HepG2 (cell line): ENCODE measurements around the gene FNDC3B. TPM values are rescaled to one million over a fixed set of nuclear protein-coding genes. Genes with fewer than 3 reads are reported as not detected.

Source experiments
- ATAC-seq: fragments of 200-7000 bp; cut with Tn5 transposase; 3 replicates; pipeline ENCODE4 v1.9.1; 2020; ENCODE audit warnings: mild to moderate bottlenecking, moderate library complexity
- BruUV-seq: library from RNA; stranded (reverse); fragments of 400-500 nt; replicated peaks from 2 replicates; lab custom pipeline; 2021; lab: Mats Ljungman, UMichigan
- CTCF ChIA-PET: fragments of 300-600 bp; formaldehyde crosslinking; extraction: SDS; loops from one replicate; lab custom pipeline; 2021; ENCODE audit warnings: low total read pairs, inconsistent platforms, low intra/inter-chr PET ratio; lab: Yijun Ruan, JAX
- POLR2A ChIA-PET: fragments of 350-600 bp; sonication (Branson Sonifier 250); formaldehyde crosslinking; loops from one replicate; lab custom pipeline; 2020; ENCODE audit warnings: antibody characterized with exemption, inconsistent platforms; lab: Yijun Ruan, JAX
- DNase-seq: peaks from one replicate; pipeline ENCODE4 v3.0.0-alpha.2; 2015; ENCODE audit warnings: low spot score
- FAIRE-seq: peaks from 3 replicates; lab custom pipeline; 2011; peaks lifted over from hg19 to GRCh38; lab: Jason Lieb, UNC
- H2AFZ ChIP-seq: one replicate; pipeline ENCODE4 v1.6.1; 2011; ENCODE audit warnings: low read length, inconsistent platforms
- H3K27ac ChIP-seq: fragments of 300-600 bp; 3 replicates; pipeline ENCODE4 v1.8.0; 2011; ENCODE audit warnings: mixed run types, mild to moderate bottlenecking, mixed read lengths, low read length, inconsistent platforms; ENCODE audit not compliant: insufficient read depth; ENCODE audit errors: extremely low read length
- H3K27me3 ChIP-seq, 2 experiments: fragments of 200-600 bp in 1 of 2; 2 replicates in 1 of 2; 3 replicates in 1 of 2; pipeline versions ENCODE4 v1.6.0 to v1.8.0; 2011; ENCODE audit warnings: low read length in 2 of 2, mild to moderate bottlenecking in 2 of 2, moderate library complexity in 2 of 2, inconsistent platforms in 1 of 2; ENCODE audit not compliant: insufficient read depth in 2 of 2, control insufficient read depth in 1 of 2
- H3K36me3 ChIP-seq, 2 experiments: fragments of 200-600 bp in 1 of 2; replicated peaks in 1 of 2; 2 replicates in 1 of 2; 3 replicates in 1 of 2; pipeline versions ENCODE4 v1.5.1 to v1.8.0; 2011; ENCODE audit warnings: low read length in 2 of 2, inconsistent platforms in 1 of 2; ENCODE audit not compliant: insufficient read depth in 2 of 2, control insufficient read depth in 1 of 2
- H3K4me1 ChIP-seq: 2 replicates; pipeline ENCODE4 v1.5.1; 2012; ENCODE audit warnings: low read length, inconsistent platforms; ENCODE audit not compliant: insufficient read depth
- H3K4me2 ChIP-seq: 2 replicates; pipeline ENCODE4 v1.6.0; 2011; ENCODE audit warnings: low read depth, low read length, inconsistent platforms
- H3K4me3 ChIP-seq, 3 experiments: fragments of 200-600 bp in 1 of 3; sonication (generic), shearing (Covaris generic) in 1 of 3; replicated peaks in 1 of 3; 2 replicates each; pipeline ENCODE4 v1.5.1; 2011 to 2016; ENCODE audit warnings: low read length in 3 of 3, inconsistent platforms in 2 of 3, low read depth in 2 of 3, mild to moderate bottlenecking in 2 of 3, control low read depth in 1 of 3, mixed read lengths in 1 of 3; ENCODE audit not compliant: insufficient read depth in 1 of 3
- H3K79me2 ChIP-seq: one replicate; pipeline ENCODE4 v1.6.1; 2011; ENCODE audit warnings: low read length, inconsistent platforms; ENCODE audit not compliant: insufficient read depth
- H3K9ac ChIP-seq: 2 replicates; pipeline ENCODE4 v1.6.0; 2011; ENCODE audit warnings: mild to moderate bottlenecking, low read depth, low read length, inconsistent platforms; ENCODE audit not compliant: insufficient read depth
- H3K9me3 ChIP-seq: 2 replicates; pipeline ENCODE4 v1.5.1; 2012; ENCODE audit warnings: mild to moderate bottlenecking, low read length
- H4K20me1 ChIP-seq: 2 replicates; pipeline ENCODE4 v1.6.0; 2011; ENCODE audit warnings: inconsistent platforms, mild to moderate bottlenecking, low read length, moderate library complexity; ENCODE audit not compliant: insufficient read depth
- ARNTL ChIP-seq: sonication (generic); formaldehyde crosslinking; IDR thresholded peaks from 2 replicates; pipeline ENCODE4 v1.4.0; 2020; ENCODE audit warnings: mild to moderate bottlenecking, missing genetic modification reagents
- ATM ChIP-seq: fragments of 450-650 bp; IDR thresholded peaks from 2 replicates; pipeline ENCODE4 v1.7.1; 2017; ENCODE audit warnings: mild to moderate bottlenecking, borderline replicate concordance
- FOSL2 ChIP-seq: sonication (generic); formaldehyde crosslinking; IDR thresholded peaks from 2 replicates; pipeline ENCODE4 v1.4.0; 2020; ENCODE audit warnings: missing genetic modification reagents
- GFI1 ChIP-seq: sonication (generic); formaldehyde crosslinking; IDR thresholded peaks from 2 replicates; pipeline ENCODE4 v1.5.0; 2020; ENCODE audit warnings: missing genetic modification reagents, mild to moderate bottlenecking, borderline replicate concordance
- HMG20B ChIP-seq: conservative IDR thresholded peaks from 2 replicates; pipeline ENCODE4 v1.6.1; 2016; ENCODE audit warnings: missing genetic modification reagents, missing compliant biosample characterization
- KAT8 ChIP-seq: IDR thresholded peaks from 2 replicates; pipeline ENCODE4 v1.6.1; 2016; ENCODE audit warnings: missing genetic modification reagents, missing compliant biosample characterization
- KDM3A ChIP-seq: IDR thresholded peaks from 2 replicates; pipeline ENCODE4 v1.6.1; 2018; ENCODE audit warnings: low read depth, missing compliant biosample characterization
- NR2F6 ChIP-seq, 2 experiments: IDR thresholded peaks; 2 replicates each; pipeline ENCODE4 v1.6.1; 2016; ENCODE audit warnings: antibody characterized with exemption in 1 of 2, mild to moderate bottlenecking in 1 of 2
- POLR2AphosphoS5 ChIP-seq: IDR thresholded peaks from 2 replicates; pipeline ENCODE4 v1.6.1; 2012; ENCODE audit warnings: low read depth, low read length
- POLR2G ChIP-seq: fragments of 200-400 bp; formaldehyde crosslinking; IDR thresholded peaks from 2 replicates; pipeline ENCODE4 v1.6.1; 2018; ENCODE audit warnings: mild to moderate bottlenecking, low read depth, low read length, moderate library complexity
- RBM22 ChIP-seq: fragments of 200-400 bp; formaldehyde crosslinking; optimal IDR thresholded peaks from 2 replicates; pipeline ENCODE3; 2017; ENCODE audit warnings: mild to moderate bottlenecking, low read length, moderate library complexity
- SMAD1 ChIP-seq: sonication (generic); formaldehyde crosslinking; IDR thresholded peaks from 2 replicates; pipeline ENCODE4 v1.4.0; 2020; ENCODE audit warnings: missing genetic modification reagents, low read depth, mild to moderate bottlenecking, borderline replicate concordance
- TEAD2 ChIP-seq: sonication (generic); formaldehyde crosslinking; IDR thresholded peaks from 2 replicates; pipeline ENCODE4 v1.9.0; 2021; ENCODE audit warnings: missing genetic modification reagents
- ZFP82 ChIP-seq: sonication (generic); formaldehyde crosslinking; IDR thresholded peaks from 2 replicates; pipeline ENCODE4 v1.5.1; 2020; ENCODE audit warnings: mild to moderate bottlenecking, missing genetic modification reagents, borderline replicate concordance
- ZFP90 ChIP-seq: sonication (generic); formaldehyde crosslinking; IDR thresholded peaks from 2 replicates; pipeline ENCODE4 v1.8.0; 2022; ENCODE audit warnings: missing genetic modification reagents, mild to moderate bottlenecking, inconsistent platforms, borderline replicate concordance
- ZNF12 ChIP-seq: sonication (generic); formaldehyde crosslinking; IDR thresholded peaks from 2 replicates; pipeline ENCODE4 v1.5.0; 2020; ENCODE audit warnings: missing genetic modification reagents
- ZNF260 ChIP-seq: sonication (generic); formaldehyde crosslinking; IDR thresholded peaks from 2 replicates; pipeline ENCODE4 v1.4.0; 2020; ENCODE audit warnings: missing genetic modification reagents, low read depth, mild to moderate bottlenecking, borderline replicate concordance
- ZNF44 ChIP-seq: sonication (generic); formaldehyde crosslinking; IDR thresholded peaks from 2 replicates; pipeline ENCODE4 v1.5.1; 2020; ENCODE audit warnings: mild to moderate bottlenecking, missing genetic modification reagents
- ZNF484 ChIP-seq: sonication (generic); formaldehyde crosslinking; IDR thresholded peaks from 2 replicates; pipeline ENCODE4 v1.5.1; 2020; ENCODE audit warnings: mild to moderate bottlenecking, low read depth, missing genetic modification reagents, borderline replicate concordance
- ZNF543 ChIP-seq: sonication (generic); formaldehyde crosslinking; IDR thresholded peaks from 2 replicates; pipeline ENCODE4 v1.4.0; 2020; ENCODE audit warnings: mild to moderate bottlenecking, missing genetic modification reagents
- ZNF777 ChIP-seq: sonication (generic); formaldehyde crosslinking; IDR thresholded peaks from 2 replicates; pipeline ENCODE4 v1.4.0; 2020; ENCODE audit warnings: missing genetic modification reagents
- WGBS: methylation state at CpG from one replicate; pipeline ENCODE4 v1.1.6; 2017; ENCODE audit warnings: low lambda C conversion rate; 5-methylcytosine and 5-hydroxymethylcytosine counted together
- in situ Hi-C: cut with HindIII; loops from 2 replicates; pipeline ENCODE4 v1.10.0; 2017; ENCODE audit warnings: low pct_unique_long_range_greater_than_20kb; ENCODE audit not compliant: extremely low pct_ligation_motif_present
- intact Hi-C: fragments of 100-400 bp; cut with micrococcal nuclease; formaldehyde crosslinking; loops from one replicate; pipeline ENCODE4 v1.10.0; 2022; ENCODE audit not compliant: unreplicated experiment
- polyA plus RNA-seq, 8 experiments: library from polyadenylated mRNA; depleted of rRNA in 3 of 8; stranded (reverse) in 7 of 8; unstranded in 1 of 8; fragments of >200 nt; fragmentation: Illumina TruSeq in 4 of 8; extraction: Trizol in 4 of 8; gene quantifications; 2 replicates each; pipeline versions ENCODE4 v1.2.1 to v1.2.3, GENCODE V29; 2011 to 2016; ENCODE audit warnings: low read depth in 4 of 8, missing spikeins in 1 of 8, mixed read lengths in 1 of 8; ENCODE audit not compliant: insufficient read depth in 1 of 8
- total RNA-seq, 5 experiments: library from RNA; depleted of rRNA; stranded (reverse); fragments of >200 nt; fragmentation: Illumina TruSeq; extraction: Trizol; gene quantifications; 2 replicates each; pipeline ENCODE4 v1.2.3, GENCODE V29; 2016; ENCODE audit warnings: low read depth in 1 of 5
- TF ChIP-seq, protein P1 (sequence below): sonication (generic); formaldehyde crosslinking; IDR thresholded peaks from 2 replicates; pipeline ENCODE4 v1.5.0; 2020; ENCODE audit warnings: missing genetic modification reagents

The FNDC3B gene
- total and polyA plus RNA-seq, 2 of the 13 experiments (the other 11 are each of a cell fraction or from before 2014, with no cell fraction given): 74.8 to 103 TPM

DNA sequence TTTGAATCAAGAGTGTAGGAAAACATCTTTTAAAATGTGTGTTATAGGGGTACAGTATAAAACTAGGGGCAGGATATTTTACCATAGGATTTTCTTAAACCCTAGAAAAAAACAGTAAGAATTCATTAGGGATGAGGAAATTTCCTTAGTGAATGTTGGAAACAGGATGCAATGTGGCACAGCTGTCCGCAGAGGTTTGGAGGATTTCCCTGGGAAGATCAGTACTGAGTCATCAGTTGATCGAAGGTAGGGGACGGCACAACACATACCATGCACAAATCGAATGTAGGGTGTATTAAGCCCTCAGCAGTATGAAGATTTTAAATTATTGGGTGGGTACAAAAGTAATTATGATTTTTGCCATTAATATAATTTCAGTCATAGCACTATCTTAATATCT is 49.9 kb downstream of the FNDC3B start:
- H3K9me3 ChIP-seq: no peaks in the 10 kb centered on the region
- ChIA-PET POLR2A (no interaction called here), CTCF (no interaction called here)
- H2AFZ ChIP-seq: no peak overlapping the region
- H3K4me2 ChIP-seq: no peak overlapping the region
- BruUV-seq: no TSS peak
- TF ChIP-seq ARNTL (CRISPR knock-in tag) (no peak), FOSL2 (CRISPR knock-in tag) (peak; percentile 43; the same call in 1 of the 2 replicates), RBM22 (peak; percentile 66), GFI1 (CRISPR knock-in tag) (no peak), ZNF543 (CRISPR knock-in tag) (no peak), NR2F6 (IDR thresholded peaks at IDR 0.05) (no peak), NR2F6 (CRISPR knock-in tag; IDR thresholded peaks at IDR 0.05) (no peak)
- TF ChIP-seq, protein P1, sequence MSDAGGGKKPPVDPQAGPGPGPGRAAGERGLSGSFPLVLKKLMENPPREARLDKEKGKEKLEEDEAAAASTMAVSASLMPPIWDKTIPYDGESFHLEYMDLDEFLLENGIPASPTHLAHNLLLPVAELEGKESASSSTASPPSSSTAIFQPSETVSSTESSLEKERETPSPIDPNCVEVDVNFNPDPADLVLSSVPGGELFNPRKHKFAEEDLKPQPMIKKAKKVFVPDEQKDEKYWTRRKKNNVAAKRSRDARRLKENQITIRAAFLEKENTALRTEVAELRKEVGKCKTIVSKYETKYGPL (CRISPR knock-in tag): no peak
- H3K36me3 ChIP-seq: peaks cover 2 to 10% of the 10 kb centered on the region in 2 experiments; a peak in 3 of 5 replicates
- ATAC-seq (no peak), FAIRE-seq (no peak), DNase-seq (no peak)
- H3K9ac ChIP-seq: no peak overlapping the region
- intact Hi-C loops (no loop called here), in situ Hi-C loops (no loop called here)
- H3K4me1 ChIP-seq: peaks cover 100% of the 10 kb centered on the region
- H3K27ac ChIP-seq: peak overlapping the region; percentile 13
- H3K27me3 ChIP-seq: no peaks in the 10 kb centered on the region
- no peak overlapping the region for H3K4me3 ChIP-seq
- H4K20me1 ChIP-seq: peaks cover 94% of the 10 kb centered on the region
- WGBS: 86% methylated on average over 4 of the region's 4 CpGs
- peaks cover 97% of the 10 kb centered on the region for H3K79me2 ChIP-seq

DNA sequence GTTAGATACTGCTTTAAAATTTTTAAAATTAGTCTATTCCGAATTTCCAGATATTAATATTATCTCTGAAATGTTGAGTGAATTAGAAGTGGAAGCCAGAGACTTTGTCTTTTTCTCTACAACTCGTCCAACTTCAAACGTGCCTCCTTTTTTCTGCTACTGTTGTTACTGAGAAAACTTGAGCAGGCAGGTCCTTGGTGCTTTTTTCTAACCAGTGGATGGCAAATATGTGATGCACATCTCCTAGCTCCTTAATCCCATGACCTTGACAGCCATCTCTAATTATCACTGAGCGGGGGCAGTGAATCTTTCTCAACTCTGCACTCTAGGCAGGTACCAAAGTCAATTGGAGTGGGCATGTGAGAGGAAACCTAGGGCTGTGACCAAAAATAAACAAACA is 50.7 kb downstream of the FNDC3B start:
- FAIRE-seq (no peak), DNase-seq (no peak), ATAC-seq (no peak)
- no peaks in the 10 kb centered on the region for H3K27me3 ChIP-seq
- peaks cover 100% of the 10 kb centered on the region for H3K4me1 ChIP-seq
- BruUV-seq: no TSS peak
- peak overlapping the region; percentile 21 for H3K27ac ChIP-seq
- peaks cover 2 to 10% of the 10 kb centered on the region in 2 experiments; a peak in 3 of 5 replicates for H3K36me3 ChIP-seq
- no peak overlapping the region for H3K9ac ChIP-seq
- ChIA-PET CTCF (no interaction called here), POLR2A (interaction anchor here (1.4 kb wide), 1 partner anchor 51 kb away, joined by 4 read pairs; no protein-coding TSS in a partner anchor)
- peaks cover 95% of the 10 kb centered on the region for H4K20me1 ChIP-seq
- no peak overlapping the region for H3K4me3 ChIP-seq
- H3K79me2 ChIP-seq: peaks cover 97% of the 10 kb centered on the region
- no peak overlapping the region for H3K4me2 ChIP-seq
- 80% methylated on average over 4 of the region's 4 CpGs for WGBS
- in situ Hi-C loops: no loop called here
- intact Hi-C loops: no loop called here
- H3K9me3 ChIP-seq: no peaks in the 10 kb centered on the region
- H2AFZ ChIP-seq: no peak overlapping the region
- TF ChIP-seq ZNF777 (no peak), KDM3A (CRISPR knock-in tag) (no peak), ZNF260 (no peak), ZNF44 (no peak), ATM (no peak), ZNF484 (CRISPR knock-in tag) (no peak), POLR2AphosphoS5 (peak; percentile 29; the same call in 1 of the 2 replicates), RBM22 (peak; percentile 98), ZFP82 (CRISPR knock-in tag) (no peak), HMG20B (CRISPR knock-in tag) (no peak), TEAD2 (CRISPR knock-in tag) (no peak), ZNF12 (no peak), KAT8 (no peak), ZFP90 (0 out of 2 replicates have a peak, but pooled peaks have one; percentile 25), SMAD1 (no peak), POLR2G (peak; percentile 56; the same call in 1 of the 2 replicates)
